ENCODE results near the gene CST2.
"Not testable (repeated sequence)": the region's sequence is repeated elsewhere in the genome, so short reads cannot be mapped to it uniquely, and the experiment has no call there.

CST2 gene

DNA sequence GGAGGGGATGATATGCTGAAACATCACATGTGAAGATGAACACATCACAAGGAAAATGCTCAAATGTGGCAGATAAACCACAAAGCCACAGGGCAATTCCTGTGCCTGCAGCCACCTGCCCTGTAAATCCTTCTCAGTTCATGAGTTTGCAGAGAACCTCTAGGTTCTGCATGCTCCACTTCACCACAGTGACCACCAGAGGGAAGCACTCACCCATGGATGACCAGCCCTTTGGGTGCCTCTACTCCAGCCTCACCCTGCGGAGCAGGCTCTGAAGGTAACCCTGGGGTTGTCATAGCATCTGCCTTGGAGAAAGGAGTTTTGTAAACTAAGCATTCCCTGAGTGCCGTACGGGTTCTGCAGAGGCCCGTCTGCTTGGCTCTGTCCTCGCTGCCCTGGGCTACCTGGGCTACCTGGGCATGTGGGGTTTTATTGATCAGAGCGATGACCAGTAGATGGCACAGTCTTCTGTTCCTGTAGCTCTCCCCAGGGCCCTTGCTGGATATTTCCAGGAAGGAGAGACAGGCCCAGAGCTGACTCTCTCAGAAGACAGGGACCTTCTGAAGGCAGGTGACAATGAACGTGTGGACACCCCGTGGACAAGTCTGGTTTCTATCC lies 44.1 kb downstream of the CST2 start:
- Histone ChIP-seq H3K79me1 (replicated peaks; ENCODE audit: low read length, poor library complexity, severe bottlenecking) (no peaks in the 10 kb centered on the region), H2BK15ac (ENCODE audit: low read depth, poor library complexity, severe bottlenecking) (no peak overlapping the region), H3K36me3 (ENCODE audit: control insufficient read depth in 1 of 2, insufficient read depth in 2 of 2, low read depth in 1 of 2, low read length in 2 of 2) (no peaks in the 10 kb centered on the region), H4K91ac (ENCODE audit: low read length) (no peak overlapping the region), H2BK5ac (ENCODE audit: low read depth, low read length, poor library complexity, severe bottlenecking) (no peak overlapping the region), H3K4ac (ENCODE audit: low read depth in 1 of 2, low read length in 2 of 2) (no peak overlapping the region), H3K4me3 (ENCODE audit: insufficient read depth in 1 of 2, low read depth in 1 of 2, low read length in 2 of 2) (no peak overlapping the region), H3K4me2 (ENCODE audit: low read length, poor library complexity, severe bottlenecking) (no peak overlapping the region), H3K4me1 (ENCODE audit: control insufficient read depth, insufficient read depth, low read depth, low read length) (peaks cover 1% of the 10 kb centered on the region), H2AFZ (ENCODE audit: low read depth, low read length) (no peak overlapping the region), H2BK12ac (ENCODE audit: low read length in 2 of 2) (no peak overlapping the region), H2AK5ac (ENCODE audit: low read length, severe bottlenecking) (no peak overlapping the region), H4K8ac (ENCODE audit: low read length) (no peak overlapping the region), H3K9ac (ENCODE audit: low read length) (no peak overlapping the region), H2BK120ac (ENCODE audit: low read depth, low read length) (no peak overlapping the region), H3K23ac (ENCODE audit: low read length in 2 of 2) (no peak overlapping the region), H3K14ac (ENCODE audit: low read length in 2 of 2) (no peak overlapping the region), H3K27ac (ENCODE audit: low read length, poor library complexity, severe bottlenecking) (no peak overlapping the region), H3K9me3 (ENCODE audit: control insufficient read depth, low read length) (peaks cover 1% of the 10 kb centered on the region), H3K27me3 (ENCODE audit: control insufficient read depth in 1 of 2, insufficient read depth in 1 of 2, low read length in 2 of 2) (peaks cover 30 to 67% of the 10 kb centered on the region in 2 experiments), H3K18ac (ENCODE audit: low read depth in 1 of 2, low read length in 2 of 2) (no peak overlapping the region)
- WGBS, result 78% methylated on average over 8 of the region's 8 CpGs
- DNase-seq, result peak; percentile 33

DNA sequence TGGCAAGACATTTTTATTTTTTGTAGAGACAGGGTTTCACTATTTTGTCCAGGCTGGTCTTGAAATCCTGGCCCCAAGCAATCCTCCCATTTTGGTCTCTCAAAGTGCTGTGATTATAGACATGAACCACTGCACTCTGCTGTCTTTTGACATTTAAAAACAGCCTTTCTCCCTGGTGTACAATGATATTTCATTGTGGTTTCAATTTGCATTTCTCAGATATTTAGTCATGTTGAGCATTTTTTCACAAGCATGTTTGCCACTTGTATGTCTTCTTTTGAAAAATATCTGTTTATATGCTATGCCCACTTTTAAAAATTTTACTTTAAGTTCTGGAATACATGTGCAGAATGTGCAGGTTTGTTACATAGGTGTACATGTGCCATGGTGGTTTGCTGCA lies 47.9 kb downstream of the CST2 start:
- not testable (repeated sequence) for H3K27ac ChIP-seq (ENCODE audit: low read length, poor library complexity, severe bottlenecking); H3K36me3 ChIP-seq (ENCODE audit: control insufficient read depth in 1 of 2, insufficient read depth in 2 of 2, low read depth in 1 of 2, low read length in 2 of 2); H3K18ac ChIP-seq (ENCODE audit: low read depth in 1 of 2, low read length in 2 of 2); H2AFZ ChIP-seq (ENCODE audit: low read depth, low read length); H3K9ac ChIP-seq (ENCODE audit: low read length); H3K4me1 ChIP-seq (ENCODE audit: control insufficient read depth, insufficient read depth, low read depth, low read length); H2BK12ac ChIP-seq (ENCODE audit: low read length in 2 of 2); H3K14ac ChIP-seq (ENCODE audit: low read length in 2 of 2); H3K4ac ChIP-seq (ENCODE audit: low read depth in 1 of 2, low read length in 2 of 2); H3K4me2 ChIP-seq (ENCODE audit: low read length, poor library complexity, severe bottlenecking); H3K4me3 ChIP-seq (ENCODE audit: insufficient read depth in 1 of 2, low read depth in 1 of 2, low read length in 2 of 2); DNase-seq; H2BK120ac ChIP-seq (ENCODE audit: low read depth, low read length); H2AK5ac ChIP-seq (ENCODE audit: low read length, severe bottlenecking); H4K91ac ChIP-seq (ENCODE audit: low read length); H3K23ac ChIP-seq (ENCODE audit: low read length in 2 of 2); H2BK5ac ChIP-seq (ENCODE audit: low read depth, low read length, poor library complexity, severe bottlenecking); H2BK15ac ChIP-seq (ENCODE audit: low read depth, poor library complexity, severe bottlenecking); H3K79me1 ChIP-seq (replicated peaks; ENCODE audit: low read length, poor library complexity, severe bottlenecking); H3K9me3 ChIP-seq (ENCODE audit: control insufficient read depth, low read length); H4K8ac ChIP-seq (ENCODE audit: low read length)
- peaks cover 18 to 67% of the 10 kb centered on the region in 2 experiments for H3K27me3 ChIP-seq (ENCODE audit: control insufficient read depth in 1 of 2, insufficient read depth in 1 of 2, low read length in 2 of 2)

DNA sequence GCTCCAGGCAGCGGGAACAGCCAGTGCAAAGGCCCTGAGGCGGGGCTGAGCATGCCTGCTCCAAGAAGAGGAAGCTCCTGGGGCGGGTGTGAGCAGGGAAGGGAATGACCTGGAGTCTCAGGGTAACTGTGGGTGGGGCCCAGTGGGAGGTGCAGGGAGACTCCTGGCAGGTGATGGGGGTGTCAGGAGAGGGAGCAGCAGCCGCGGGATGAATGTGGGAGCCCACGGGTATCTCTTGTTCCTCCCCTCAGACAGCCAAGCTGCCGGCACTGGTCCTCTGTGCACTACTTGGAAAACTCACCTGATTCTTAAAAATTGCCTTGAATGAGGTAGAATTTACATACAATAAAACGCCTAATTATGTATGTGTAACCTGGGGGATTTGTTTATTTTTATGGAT lies 49.1 kb downstream of the CST2 start:
- H2BK12ac ChIP-seq (ENCODE audit: low read length in 2 of 2); H3K9me3 ChIP-seq (ENCODE audit: control insufficient read depth, low read length); H3K9ac ChIP-seq (ENCODE audit: low read length); H3K79me1 ChIP-seq (replicated peaks; ENCODE audit: low read length, poor library complexity, severe bottlenecking); H3K4me3 ChIP-seq (ENCODE audit: insufficient read depth in 1 of 2, low read depth in 1 of 2, low read length in 2 of 2); H2AK5ac ChIP-seq (ENCODE audit: low read length, severe bottlenecking); H2AFZ ChIP-seq (ENCODE audit: low read depth, low read length); H4K91ac ChIP-seq (ENCODE audit: low read length); H2BK5ac ChIP-seq (ENCODE audit: low read depth, low read length, poor library complexity, severe bottlenecking); H4K8ac ChIP-seq (ENCODE audit: low read length); H2BK15ac ChIP-seq (ENCODE audit: low read depth, poor library complexity, severe bottlenecking); H3K18ac ChIP-seq (ENCODE audit: low read depth in 1 of 2, low read length in 2 of 2); H3K4me2 ChIP-seq (ENCODE audit: low read length, poor library complexity, severe bottlenecking); DNase-seq; H3K36me3 ChIP-seq (ENCODE audit: control insufficient read depth in 1 of 2, insufficient read depth in 2 of 2, low read depth in 1 of 2, low read length in 2 of 2); H3K14ac ChIP-seq (ENCODE audit: low read length in 2 of 2); H3K4ac ChIP-seq (ENCODE audit: low read depth in 1 of 2, low read length in 2 of 2); H3K23ac ChIP-seq (ENCODE audit: low read length in 2 of 2); H3K4me1 ChIP-seq (ENCODE audit: control insufficient read depth, insufficient read depth, low read depth, low read length); H2BK120ac ChIP-seq (ENCODE audit: low read depth, low read length): not testable (repeated sequence)
- WGBS, result 79% methylated on average over 3 of the region's 8 CpGs
- peak overlapping the region; percentile 14 for H3K27ac ChIP-seq (ENCODE audit: low read length, poor library complexity, severe bottlenecking)
- peaks cover 23 to 67% of the 10 kb centered on the region in 2 experiments for H3K27me3 ChIP-seq (ENCODE audit: control insufficient read depth in 1 of 2, insufficient read depth in 1 of 2, low read length in 2 of 2)

GRCh38 chr20:23776067-23776771 lies 50.3 kb downstream of the CST2 start:
- no peak overlapping the region for H4K91ac ChIP-seq (ENCODE audit: low read length)
- no peak overlapping the region for H3K23ac ChIP-seq (ENCODE audit: low read length in 2 of 2)
- no peak overlapping the region for H3K14ac ChIP-seq (ENCODE audit: low read length in 2 of 2)
- no peaks in the 10 kb centered on the region for H3K9me3 ChIP-seq (ENCODE audit: control insufficient read depth, low read length)
- H3K79me1 ChIP-seq (replicated peaks; ENCODE audit: low read length, poor library complexity, severe bottlenecking), result no peaks in the 10 kb centered on the region
- H3K4me1 ChIP-seq (ENCODE audit: control insufficient read depth, insufficient read depth, low read depth, low read length), result peaks cover 8% of the 10 kb centered on the region
- H3K18ac ChIP-seq (ENCODE audit: low read depth in 1 of 2, low read length in 2 of 2), result no peak overlapping the region
- H4K8ac ChIP-seq (ENCODE audit: low read length), result no peak overlapping the region
- no peak overlapping the region for H2BK5ac ChIP-seq (ENCODE audit: low read depth, low read length, poor library complexity, severe bottlenecking)
- no peak for DNase-seq
- no peak overlapping the region for H2AFZ ChIP-seq (ENCODE audit: low read depth, low read length)
- H3K36me3 ChIP-seq (ENCODE audit: control insufficient read depth in 1 of 2, insufficient read depth in 2 of 2, low read depth in 1 of 2, low read length in 2 of 2), result no peaks in the 10 kb centered on the region
- no peak overlapping the region for H3K4me3 ChIP-seq (ENCODE audit: insufficient read depth in 1 of 2, low read depth in 1 of 2, low read length in 2 of 2)
- H3K27ac ChIP-seq (ENCODE audit: low read length, poor library complexity, severe bottlenecking), result peak overlapping the region; percentile 15
- H2BK15ac ChIP-seq (ENCODE audit: low read depth, poor library complexity, severe bottlenecking), result no peak overlapping the region
- no peak overlapping the region for H2AK5ac ChIP-seq (ENCODE audit: low read length, severe bottlenecking)
- no peak overlapping the region for H2BK120ac ChIP-seq (ENCODE audit: low read depth, low read length)
- WGBS, result 20% methylated on average over 11 of the region's 14 CpGs
- no peak overlapping the region for H3K4me2 ChIP-seq (ENCODE audit: low read length, poor library complexity, severe bottlenecking)
- H3K4ac ChIP-seq (ENCODE audit: low read depth in 1 of 2, low read length in 2 of 2), result no peak overlapping the region
- H3K27me3 ChIP-seq (ENCODE audit: control insufficient read depth in 1 of 2, insufficient read depth in 1 of 2, low read length in 2 of 2), result peaks cover 16 to 68% of the 10 kb centered on the region in 2 experiments
- H3K9ac ChIP-seq (ENCODE audit: low read length), result no peak overlapping the region
- no peak overlapping the region for H2BK12ac ChIP-seq (ENCODE audit: low read length in 2 of 2)

Data from mesenchymal stem cell (in vitro differentiated cells and primary cell).